ENCODE results near the gene BMAL1.

BMAL1 gene

DNA sequence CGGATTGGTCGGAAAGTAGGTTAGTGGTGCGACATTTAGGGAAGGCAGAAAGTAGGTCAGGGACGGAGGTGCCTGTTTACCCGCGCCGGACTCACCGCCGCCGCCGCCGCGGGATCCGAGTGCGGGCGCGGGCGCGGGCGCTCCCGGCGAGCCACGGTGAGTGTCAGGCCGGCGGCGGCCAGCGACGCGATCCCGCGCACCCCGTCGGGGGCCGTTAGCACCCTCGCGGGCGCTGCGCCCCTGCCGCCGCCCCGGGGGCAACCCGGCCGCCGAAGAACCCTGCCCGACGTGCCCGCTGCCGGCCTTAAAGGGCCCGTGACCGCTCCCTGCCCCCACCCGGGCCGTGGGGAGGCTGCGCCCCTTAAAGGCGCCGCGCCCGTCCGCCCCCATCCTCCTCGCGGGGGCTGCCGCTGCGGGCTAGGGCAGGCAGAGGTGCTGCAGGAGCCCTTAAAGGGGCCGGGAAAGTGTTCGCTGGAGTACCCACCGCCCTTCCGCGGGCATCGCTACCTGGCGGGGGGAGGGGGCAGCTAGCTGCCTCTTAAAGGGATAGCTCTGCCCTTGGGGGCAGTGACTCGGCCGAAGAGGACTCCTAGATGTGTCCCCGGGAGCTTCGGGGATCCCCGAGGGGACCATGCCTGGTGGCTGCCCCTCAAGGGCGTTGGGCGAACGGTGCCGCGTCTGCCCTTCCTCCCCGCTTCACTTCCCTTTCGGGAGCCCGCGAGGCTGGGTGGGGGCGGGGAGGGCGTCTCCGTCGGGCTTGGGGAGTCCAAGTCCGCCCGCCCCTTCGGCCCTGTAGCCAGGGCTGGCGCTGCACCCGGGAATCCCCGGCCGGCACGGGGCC lies at the start of gene BMAL1:
BMAL1 (plus strand) TSS at position 23 of the 841 bp plus-strand sequence. CDS start 76,519 bp downstream, outside the sequence.
- Mint-ChIP-seq H3K36me3 (no peaks in the 10 kb centered on the region), H3K9me3 (ENCODE audit: low read depth) (no peaks in the 10 kb centered on the region), H3K4me3 (peak within 1 kb of the TSS; percentile 98), H3K4me1 (ENCODE audit: low read depth) (peaks cover 49% of the 10 kb centered on the region), H3K27me3 (peaks cover 3% of the 10 kb centered on the region), H3K27ac (peak within 1 kb of the TSS; percentile 88)

DNA sequence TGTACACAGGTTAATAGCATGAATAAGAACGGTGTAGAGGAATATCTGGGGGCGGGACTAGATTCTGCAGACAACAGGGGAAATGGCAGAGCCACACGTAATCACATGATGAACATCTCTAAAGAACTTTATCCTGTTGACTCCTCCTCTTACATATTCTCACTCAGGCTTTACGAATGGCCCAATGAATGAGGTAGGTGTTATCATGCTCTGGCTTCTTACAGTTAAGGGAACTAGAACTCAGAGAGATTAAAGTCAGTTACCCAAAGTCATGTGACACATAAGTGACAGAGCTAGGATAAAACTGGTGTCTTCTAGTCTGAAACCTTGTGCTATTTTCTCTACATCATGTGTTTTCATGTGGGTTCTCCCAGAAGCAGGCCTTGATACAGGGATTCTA lies 49.0 kb upstream of the BMAL1 start:
- H3K36me3 Mint-ChIP-seq: no peaks in the 10 kb centered on the region
- H3K27me3 Mint-ChIP-seq: no peaks in the 10 kb centered on the region
- no peaks in the 10 kb centered on the region for H3K4me1 Mint-ChIP-seq (ENCODE audit: low read depth)
- no peaks in the 10 kb centered on the region for H3K9me3 Mint-ChIP-seq (ENCODE audit: low read depth)
- H3K4me3 Mint-ChIP-seq: no peak overlapping the region
- H3K27ac Mint-ChIP-seq: no peak overlapping the region

DNA sequence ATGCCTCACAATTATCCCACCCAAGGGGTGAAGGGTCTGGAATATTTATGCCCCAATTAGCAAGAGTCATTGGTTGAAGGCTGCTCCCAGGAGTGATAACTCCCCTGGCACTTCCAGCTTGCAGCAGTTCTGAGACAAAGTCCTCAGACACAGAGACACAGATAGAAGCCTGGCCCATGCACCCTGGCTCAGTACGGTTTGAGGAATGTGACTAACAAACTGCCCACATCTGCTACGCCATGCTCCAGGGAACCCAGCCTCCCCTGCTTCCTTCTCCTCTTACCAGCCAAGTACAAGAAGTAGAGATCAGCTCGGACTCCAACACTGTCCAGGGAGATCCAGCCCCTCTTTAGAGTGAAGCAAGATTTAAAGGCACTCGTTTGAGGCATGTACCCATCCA lies 48.5 kb upstream of the BMAL1 start:
- Mint-ChIP-seq H3K4me1 (ENCODE audit: low read depth) (no peaks in the 10 kb centered on the region), H3K36me3 (no peaks in the 10 kb centered on the region), H3K4me3 (no peak overlapping the region), H3K27me3 (no peaks in the 10 kb centered on the region), H3K9me3 (ENCODE audit: low read depth) (no peaks in the 10 kb centered on the region), H3K27ac (no peak overlapping the region)

DNA sequence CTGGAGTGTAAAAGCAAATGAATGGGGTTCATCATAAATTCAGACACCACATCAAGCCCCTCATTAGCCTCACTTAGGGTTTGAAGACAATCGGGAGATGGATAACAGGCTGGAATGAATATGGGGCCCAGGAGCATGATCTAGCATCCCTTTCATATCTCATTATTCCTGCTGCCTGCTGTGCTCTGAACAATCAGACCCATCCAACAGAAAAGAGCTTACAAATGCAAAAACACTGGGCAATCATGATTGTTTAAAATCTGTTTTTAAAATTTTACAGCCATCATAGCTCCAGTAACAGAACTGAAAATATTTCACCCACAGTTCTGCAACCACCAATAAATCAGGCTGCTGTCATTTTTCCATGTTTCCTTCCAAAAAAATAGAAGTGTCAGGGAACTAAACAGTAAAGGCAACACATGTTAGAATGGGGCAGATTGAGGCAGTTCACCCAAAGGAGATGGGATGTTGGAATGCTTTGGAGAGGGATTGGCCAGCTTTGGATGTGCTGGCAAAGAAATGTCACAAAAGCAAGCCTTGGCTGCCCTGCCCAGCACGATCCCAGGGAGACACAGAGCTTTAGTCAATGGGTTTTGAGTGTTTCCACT lies 47.8 kb upstream of the BMAL1 start:
- Mint-ChIP-seq H3K9me3 (ENCODE audit: low read depth) (no peaks in the 10 kb centered on the region), H3K27ac (no peak overlapping the region), H3K4me1 (ENCODE audit: low read depth) (no peaks in the 10 kb centered on the region), H3K4me3 (no peak overlapping the region), H3K27me3 (no peaks in the 10 kb centered on the region), H3K36me3 (no peaks in the 10 kb centered on the region)

DNA sequence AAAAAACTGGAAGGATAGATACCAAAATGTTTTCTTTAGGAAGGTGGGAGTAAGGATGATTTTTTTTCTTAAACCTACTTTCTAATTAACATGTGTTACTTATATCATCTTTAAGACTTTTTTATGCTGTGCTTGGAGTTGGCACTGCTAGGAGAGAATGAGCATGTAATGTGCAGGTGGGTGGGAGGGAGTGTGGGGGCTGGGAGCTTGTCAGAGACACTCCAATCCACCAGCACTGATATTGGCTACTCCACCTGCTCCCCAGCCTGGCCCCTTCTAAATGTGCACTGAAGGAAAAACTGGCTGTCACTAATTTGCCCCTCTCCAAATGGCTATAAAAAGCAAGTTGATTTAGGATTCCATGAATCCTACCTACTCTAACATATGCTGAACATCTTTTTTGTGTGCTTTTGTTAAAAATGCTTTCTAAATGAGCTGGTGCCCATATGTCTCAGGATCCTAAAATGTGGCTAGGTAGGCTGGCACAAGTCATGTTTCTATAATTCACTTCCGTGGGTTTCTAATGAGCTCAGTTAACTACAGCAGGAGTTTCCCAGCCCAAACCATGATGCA lies 44.3 kb upstream of the BMAL1 start:
- Mint-ChIP-seq H3K4me1 (ENCODE audit: low read depth) (no peaks in the 10 kb centered on the region), H3K9me3 (ENCODE audit: low read depth) (peaks cover 8% of the 10 kb centered on the region), H3K27ac (no peak overlapping the region), H3K36me3 (peaks cover 2% of the 10 kb centered on the region), H3K27me3 (peaks cover 9% of the 10 kb centered on the region), H3K4me3 (no peak overlapping the region)

DNA sequence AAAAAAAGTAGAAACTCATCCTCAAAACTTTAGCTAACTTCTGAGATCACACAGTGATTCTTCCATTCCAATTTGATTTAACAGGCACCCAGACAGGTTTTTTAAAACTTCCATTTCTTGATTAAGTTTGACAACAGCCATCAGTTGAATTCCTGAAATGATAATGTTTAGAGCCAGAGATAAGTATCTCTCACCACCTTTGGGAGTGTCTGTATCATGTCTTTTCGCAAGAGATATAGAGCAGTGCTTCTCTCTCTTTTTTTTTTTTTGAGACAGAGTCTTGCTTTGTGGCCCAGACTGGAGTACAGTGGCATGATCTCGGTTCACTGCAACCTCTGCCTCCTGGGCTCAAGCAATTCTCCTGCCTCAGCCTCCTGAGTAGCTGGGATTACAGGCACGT lies 41.7 kb upstream of the BMAL1 start:
- Mint-ChIP-seq H3K9me3 (ENCODE audit: low read depth) (peaks cover 8% of the 10 kb centered on the region), H3K27me3 (peaks cover 11% of the 10 kb centered on the region), H3K4me3 (no peak overlapping the region), H3K4me1 (ENCODE audit: low read depth) (no peaks in the 10 kb centered on the region), H3K36me3 (peaks cover 2% of the 10 kb centered on the region), H3K27ac (no peak overlapping the region)

DNA sequence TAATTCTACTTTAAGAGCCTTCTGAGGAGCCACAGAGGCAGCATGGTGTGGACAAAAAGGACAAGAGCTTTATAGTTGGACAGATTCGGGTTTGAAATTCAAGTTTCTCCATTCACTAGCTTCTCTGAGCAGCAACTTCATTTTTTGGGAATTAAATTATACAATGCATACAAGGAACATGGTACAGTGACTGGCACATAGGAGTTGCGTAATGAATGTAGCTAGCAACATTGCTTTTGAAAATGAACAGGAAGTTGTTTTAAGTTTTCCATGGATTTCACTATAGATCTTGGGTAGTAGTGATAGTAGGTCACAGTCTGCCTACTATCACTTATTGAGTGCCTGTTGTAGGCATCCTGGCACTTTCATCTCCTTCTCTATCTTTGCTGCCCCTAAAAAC lies 41.0 kb upstream of the BMAL1 start:
- no peaks in the 10 kb centered on the region for H3K4me1 Mint-ChIP-seq (ENCODE audit: low read depth)
- H3K9me3 Mint-ChIP-seq (ENCODE audit: low read depth): peaks cover 8% of the 10 kb centered on the region
- H3K36me3 Mint-ChIP-seq: peaks cover 2% of the 10 kb centered on the region
- no peak overlapping the region for H3K27ac Mint-ChIP-seq
- H3K27me3 Mint-ChIP-seq: peaks cover 11% of the 10 kb centered on the region
- H3K4me3 Mint-ChIP-seq: no peak overlapping the region

DNA sequence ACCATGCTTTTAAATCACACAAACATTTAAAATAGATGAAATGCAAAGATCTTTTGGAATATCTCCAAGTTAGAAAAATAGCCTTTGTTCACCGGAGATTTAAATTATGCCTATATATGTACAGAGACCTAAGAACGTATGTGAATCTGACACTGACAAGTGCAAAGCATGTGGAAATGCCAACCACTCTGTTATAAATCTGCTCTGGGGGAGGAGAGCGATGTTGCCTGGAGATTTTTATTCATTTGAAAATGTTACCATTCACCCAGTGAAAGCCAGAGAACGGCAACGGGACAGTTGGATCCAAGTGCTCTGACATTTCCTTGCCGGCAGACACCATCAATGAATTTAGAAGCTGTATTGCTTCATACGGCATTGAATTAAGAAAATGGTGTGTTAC lies 39.8 kb upstream of the BMAL1 start:
- Mint-ChIP-seq H3K9me3 (ENCODE audit: low read depth) (peaks cover 8% of the 10 kb centered on the region), H3K4me1 (ENCODE audit: low read depth) (no peaks in the 10 kb centered on the region), H3K27me3 (peaks cover 11% of the 10 kb centered on the region), H3K4me3 (no peak overlapping the region), H3K27ac (no peak overlapping the region), H3K36me3 (peaks cover 2% of the 10 kb centered on the region)

DNA sequence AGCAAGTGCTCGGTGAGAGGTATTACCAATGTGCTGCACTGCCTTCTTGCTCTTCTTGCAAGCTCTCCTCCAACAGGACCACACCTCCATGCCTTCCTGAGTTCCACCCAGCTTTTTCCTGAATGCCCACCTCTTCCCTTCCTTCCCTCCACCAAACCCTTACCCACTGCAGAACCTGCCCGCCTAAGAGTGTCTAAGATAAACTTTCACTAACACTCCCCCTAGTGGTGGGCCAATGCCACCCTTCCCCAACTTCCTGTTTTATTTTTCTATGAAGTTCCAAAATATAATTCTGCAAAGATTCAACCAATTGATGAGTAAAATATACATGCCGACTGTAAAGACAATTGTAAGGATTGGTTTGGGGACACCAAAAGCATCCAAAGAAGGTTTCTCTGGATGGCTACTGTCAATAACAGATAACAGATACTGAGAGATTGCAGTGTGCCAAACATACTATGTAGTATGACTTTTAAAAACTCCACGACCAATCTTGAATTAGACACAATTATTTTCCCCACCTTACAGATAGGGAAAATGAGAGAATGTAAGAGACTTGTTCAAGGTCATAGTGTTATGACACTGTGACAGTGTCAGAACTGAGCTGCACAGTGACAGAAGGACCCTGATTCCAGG lies 38.6 kb upstream of the BMAL1 start:
- Mint-ChIP-seq H3K9me3 (ENCODE audit: low read depth) (peaks cover 8% of the 10 kb centered on the region), H3K36me3 (peaks cover 2% of the 10 kb centered on the region), H3K27me3 (peaks cover 11% of the 10 kb centered on the region), H3K4me3 (no peak overlapping the region), H3K4me1 (ENCODE audit: low read depth) (no peaks in the 10 kb centered on the region), H3K27ac (no peak overlapping the region)

DNA sequence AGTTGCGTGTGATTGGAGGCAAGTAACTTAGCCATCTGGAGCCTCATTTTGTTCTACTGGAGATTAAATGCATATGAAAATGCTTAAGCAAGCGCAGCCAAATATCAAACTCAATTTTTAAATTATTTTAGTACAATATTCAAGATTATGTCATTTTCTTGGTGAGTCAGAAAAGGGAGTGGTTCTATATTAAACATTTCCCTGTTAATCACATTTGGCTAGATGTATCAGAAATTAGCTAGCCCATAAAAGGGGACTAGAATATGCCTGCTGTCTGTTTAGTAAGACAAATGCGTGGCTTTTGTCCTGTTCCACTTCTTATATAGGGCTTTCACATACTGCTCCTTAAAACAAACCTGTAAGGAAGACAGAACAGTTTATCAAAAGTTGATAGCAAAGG lies 35.0 kb upstream of the BMAL1 start:
- no peaks in the 10 kb centered on the region for H3K9me3 Mint-ChIP-seq (ENCODE audit: low read depth)
- peaks cover 13% of the 10 kb centered on the region for H3K27me3 Mint-ChIP-seq
- no peak overlapping the region for H3K27ac Mint-ChIP-seq
- H3K4me1 Mint-ChIP-seq (ENCODE audit: low read depth): no peaks in the 10 kb centered on the region
- H3K36me3 Mint-ChIP-seq: no peaks in the 10 kb centered on the region
- H3K4me3 Mint-ChIP-seq: no peak overlapping the region

DNA sequence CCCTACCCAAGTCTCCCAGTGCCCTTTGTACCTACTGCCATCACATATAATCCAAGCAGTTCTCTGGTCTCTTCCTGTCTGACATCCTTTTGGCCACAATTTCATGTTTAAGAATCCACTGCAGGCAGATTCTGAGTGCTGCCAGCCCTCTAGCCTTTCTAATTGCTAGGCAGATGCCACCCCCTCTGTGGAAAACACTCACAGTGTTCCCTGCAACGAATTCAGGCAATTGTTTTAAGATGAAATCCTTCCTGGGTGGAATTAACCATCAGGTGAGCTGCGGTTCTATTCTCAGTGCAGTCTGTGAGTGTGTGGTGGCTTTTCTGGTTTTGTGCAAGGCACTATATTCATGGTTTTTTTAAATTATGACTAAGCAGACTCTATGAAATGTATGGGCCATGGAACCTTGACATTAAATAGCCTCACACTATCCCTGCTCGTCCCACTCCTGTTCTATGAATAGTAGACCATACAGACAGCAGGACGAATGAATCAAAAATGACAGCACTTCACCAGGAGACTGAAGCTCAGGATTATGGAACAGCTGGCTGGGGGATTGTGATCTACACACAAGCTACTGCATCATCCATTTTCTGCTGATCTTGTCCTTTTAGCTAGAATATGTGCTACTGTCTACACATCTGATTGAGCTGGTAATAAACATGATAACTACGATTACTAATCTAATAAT lies 29.8 kb upstream of the BMAL1 start:
- peaks cover 8% of the 10 kb centered on the region for H3K27me3 Mint-ChIP-seq
- no peak overlapping the region for H3K27ac Mint-ChIP-seq
- no peaks in the 10 kb centered on the region for H3K4me1 Mint-ChIP-seq (ENCODE audit: low read depth)
- H3K9me3 Mint-ChIP-seq (ENCODE audit: low read depth): no peaks in the 10 kb centered on the region
- H3K4me3 Mint-ChIP-seq: no peak overlapping the region
- H3K36me3 Mint-ChIP-seq: no peaks in the 10 kb centered on the region

DNA sequence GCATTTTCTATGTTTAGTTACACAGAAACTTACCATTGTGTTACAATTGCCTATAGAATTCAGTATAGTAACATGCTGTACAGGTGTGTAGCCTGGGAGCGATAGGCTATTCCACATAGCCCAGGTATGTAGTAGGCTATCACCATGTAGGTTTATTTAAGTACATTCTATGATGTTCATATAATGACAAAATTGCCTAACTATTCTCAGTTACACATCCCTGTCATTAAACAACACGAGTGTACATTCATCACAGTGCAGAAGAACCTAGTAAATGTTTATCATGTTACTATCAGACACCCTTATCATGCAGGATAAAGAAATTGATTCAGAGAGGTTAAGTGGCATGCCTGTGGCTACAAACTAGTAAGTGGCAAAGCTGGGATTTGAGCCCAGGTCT lies 28.4 kb upstream of the BMAL1 start:
- no peaks in the 10 kb centered on the region for H3K9me3 Mint-ChIP-seq (ENCODE audit: low read depth)
- no peak overlapping the region for H3K27ac Mint-ChIP-seq
- H3K36me3 Mint-ChIP-seq: no peaks in the 10 kb centered on the region
- peaks cover 8% of the 10 kb centered on the region for H3K27me3 Mint-ChIP-seq
- no peaks in the 10 kb centered on the region for H3K4me1 Mint-ChIP-seq (ENCODE audit: low read depth)
- H3K4me3 Mint-ChIP-seq: no peak overlapping the region

DNA sequence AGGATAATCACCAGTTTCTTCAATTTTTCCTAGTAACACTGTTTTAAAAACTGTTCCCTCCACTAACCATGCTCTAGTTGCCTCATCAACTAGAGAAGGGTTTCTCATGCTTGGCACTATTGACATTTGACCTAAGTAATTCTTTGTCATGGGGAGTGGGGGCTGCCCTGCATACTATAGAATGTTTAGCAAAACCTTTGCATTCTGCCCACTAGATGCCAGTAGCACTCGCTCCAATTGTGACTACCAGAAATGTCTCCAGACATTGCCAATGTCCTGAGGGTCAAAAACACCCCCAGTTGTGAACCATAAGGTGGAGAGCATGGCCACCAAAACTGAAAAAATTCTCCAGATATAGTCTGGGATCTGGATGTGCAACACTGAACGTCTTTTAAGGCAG lies 27.6 kb upstream of the BMAL1 start:
- H3K27me3 Mint-ChIP-seq: peaks cover 7% of the 10 kb centered on the region
- no peak overlapping the region for H3K4me3 Mint-ChIP-seq
- H3K27ac Mint-ChIP-seq: no peak overlapping the region
- H3K36me3 Mint-ChIP-seq: no peaks in the 10 kb centered on the region
- no peaks in the 10 kb centered on the region for H3K9me3 Mint-ChIP-seq (ENCODE audit: low read depth)
- H3K4me1 Mint-ChIP-seq (ENCODE audit: low read depth): no peaks in the 10 kb centered on the region

DNA sequence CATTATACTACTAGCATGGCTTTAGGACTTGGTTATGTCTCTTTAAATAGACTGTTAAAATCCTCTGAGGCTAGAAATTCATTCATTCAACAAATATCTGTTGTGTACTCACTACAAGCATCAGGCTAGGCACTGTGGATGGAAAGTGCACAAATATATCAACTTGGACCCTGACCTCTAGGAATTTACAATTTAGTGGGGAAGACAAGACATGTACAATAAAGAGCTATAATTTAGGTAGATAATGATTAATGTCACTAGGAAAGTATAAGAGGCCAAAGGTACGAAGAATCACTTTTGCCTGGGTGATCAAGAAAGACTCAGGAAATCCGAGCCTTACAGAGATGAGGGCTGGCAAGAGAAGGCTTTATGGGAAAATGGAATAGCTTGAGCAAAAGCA lies 25.6 kb upstream of the BMAL1 start:
- Mint-ChIP-seq H3K9me3 (ENCODE audit: low read depth) (no peaks in the 10 kb centered on the region), H3K27me3 (no peaks in the 10 kb centered on the region)

DNA sequence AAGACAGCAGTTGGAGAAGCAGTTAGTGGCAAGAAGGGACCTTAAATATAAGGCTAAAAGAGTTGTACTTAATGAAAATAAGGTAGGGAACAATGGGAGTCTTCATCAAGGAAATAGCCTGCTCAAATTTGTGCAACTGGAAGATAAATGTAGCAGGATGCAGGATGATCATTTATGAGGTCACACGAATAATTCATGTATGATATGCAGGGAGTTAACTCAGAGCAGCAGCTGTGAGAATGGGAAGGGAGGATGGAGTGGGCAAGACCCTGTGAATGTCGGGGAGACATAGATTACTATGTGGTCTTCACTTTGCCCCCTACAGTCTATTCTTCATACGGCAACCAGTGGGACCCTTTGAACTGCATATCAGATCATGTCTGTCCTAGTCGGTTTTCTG lies 25.2 kb upstream of the BMAL1 start:
- H3K4me1 Mint-ChIP-seq (ENCODE audit: low read depth): no peaks in the 10 kb centered on the region
- H3K36me3 Mint-ChIP-seq: no peaks in the 10 kb centered on the region
- no peak overlapping the region for H3K4me3 Mint-ChIP-seq
- H3K27me3 Mint-ChIP-seq: no peaks in the 10 kb centered on the region
- no peaks in the 10 kb centered on the region for H3K9me3 Mint-ChIP-seq (ENCODE audit: low read depth)
- H3K27ac Mint-ChIP-seq: no peak overlapping the region

More for the DNA sequence above, 25.6 kb upstream of the BMAL1 start:
- Mint-ChIP-seq H3K4me1 (ENCODE audit: low read depth) (no peaks in the 10 kb centered on the region), H3K4me3 (no peak overlapping the region), H3K36me3 (no peaks in the 10 kb centered on the region), H3K27ac (no peak overlapping the region)

Measured in activated naive CD8-positive, alpha-beta T cell (primary cell).